Ovary (tissue), 3 donors: Measurements from ENCODE around the gene DRC1.
"Not testable (repeated sequence)": the region's sequence is repeated elsewhere in the genome, so short reads cannot be mapped to it uniquely, and the experiment has no call there.

ENCODE experiments used
- CTCF ChIP-seq, 3 donors: fragments of 450-650 bp in 2 of 3; fragments of 200-600 bp in 1 of 3; IDR thresholded peaks; one replicate each; pipeline versions ENCODE4 v1.5.1 to v1.8.0; 2016 to 2022; ENCODE audit warnings: antibody characterized with exemption in 3 of 3, mild to moderate bottlenecking in 1 of 3
- POLR2A ChIP-seq: fragments of 450-650 bp; IDR thresholded peaks from one replicate; pipeline ENCODE4 v1.6.1; 2017; ENCODE audit warnings: antibody characterized with exemption, mild to moderate bottlenecking, moderate library complexity
- donor health status: DM: no; HTN: no; CAD: no.

GRCh38 chr2:26468544-26468943 lies 66.8 kb downstream of the DRC1 start:
- not testable (repeated sequence) for TF ChIP-seq CTCF (IDR thresholded peaks at IDR 0.05); POLR2A
